ENCODE results near the gene ADAM29.
"Not testable (repeated sequence)": the region's sequence is repeated elsewhere in the genome, so short reads cannot be mapped to it uniquely, and the experiment has no call there.

ADAM29 gene

DNA sequence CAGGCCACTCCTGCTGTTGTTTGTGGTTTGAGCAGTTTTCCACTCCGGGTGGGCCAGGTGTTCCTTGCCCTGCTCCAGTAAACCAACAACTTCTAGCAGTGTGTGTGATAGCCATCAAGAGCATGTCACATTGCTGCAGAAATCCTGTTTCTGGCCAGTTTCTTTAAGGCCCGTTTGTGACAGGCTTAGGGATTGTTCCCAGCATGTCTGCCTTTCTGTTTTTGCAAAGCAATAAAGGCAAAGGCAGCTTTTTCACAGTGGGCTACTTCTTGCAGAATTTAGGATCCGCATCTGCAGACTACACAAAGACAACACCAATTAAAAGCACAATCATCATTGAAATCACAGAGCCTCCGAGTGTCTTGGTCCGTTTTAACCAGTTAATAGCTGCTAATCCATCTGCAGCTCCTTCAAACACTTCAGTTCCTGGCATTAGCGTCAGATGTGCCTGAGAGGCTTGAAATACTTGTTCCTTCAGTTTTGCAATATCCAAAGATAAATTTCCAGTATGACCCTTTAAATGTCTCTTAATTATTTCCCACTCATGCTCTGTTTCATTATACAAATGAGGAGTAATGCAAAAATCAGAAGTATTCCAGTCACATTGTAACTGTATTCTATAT, 65.1 kb downstream of the ADAM29 start:
- CTCF ChIA-PET, result interaction anchor here (0.7 kb wide), 1 partner anchor 625 kb away, joined by 3 read pairs; no protein-coding TSS in a partner anchor
- POLR2A ChIA-PET (ENCODE audit: low non-redundant PET), result no interaction called here
- DNase-seq (ENCODE audit: low spot score), result no peak

GRCh38 chr4:174983870-174984269, 65.7 kb downstream of the ADAM29 start:
- POLR2A ChIA-PET (ENCODE audit: low non-redundant PET); H3K27ac ChIP-seq; DNase-seq (ENCODE audit: low spot score); CTCF ChIA-PET: not testable (repeated sequence)

More for the DNA sequence above, 65.1 kb downstream of the ADAM29 start:
- no peak for TF ChIP-seq CTCF (conservative IDR thresholded peaks at IDR 0.05; ENCODE audit: low read depth)
- H3K27ac ChIP-seq, result no peak overlapping the region

GRCh38 chr4:174989791-174990190, 71.6 kb downstream of the ADAM29 start:
- ChIA-PET POLR2A (ENCODE audit: low non-redundant PET) (no interaction called here), CTCF (no interaction called here)
- no peak for DNase-seq (ENCODE audit: low spot score)
- no peak overlapping the region for H3K27ac ChIP-seq
- no peak for TF ChIP-seq CTCF (conservative IDR thresholded peaks at IDR 0.05; ENCODE audit: low read depth)

GRCh38 chr4:174993916-174994315, 75.8 kb downstream of the ADAM29 start:
- DNase-seq (ENCODE audit: low spot score), result no peak
- no peak overlapping the region for H3K27ac ChIP-seq
- CTCF ChIA-PET, result no interaction called here
- no peak for TF ChIP-seq CTCF (conservative IDR thresholded peaks at IDR 0.05; ENCODE audit: low read depth)
- POLR2A ChIA-PET (ENCODE audit: low non-redundant PET), result no interaction called here

GRCh38 chr4:174996079-174996478, 77.9 kb downstream of the ADAM29 start:
- TF ChIP-seq CTCF (conservative IDR thresholded peaks at IDR 0.05; ENCODE audit: low read depth), result no peak
- POLR2A ChIA-PET (ENCODE audit: low non-redundant PET), result no interaction called here
- DNase-seq (ENCODE audit: low spot score), result no peak

GRCh38 chr4:174999407-174999806, 81.2 kb downstream of the ADAM29 start:
- TF ChIP-seq CTCF (conservative IDR thresholded peaks at IDR 0.05; ENCODE audit: low read depth), result no peak
- CTCF ChIA-PET, result interaction anchor here (0.7 kb wide), 1 partner anchor 10 kb away, joined by 4 read pairs; no protein-coding TSS in a partner anchor
- no peak overlapping the region for H3K27ac ChIP-seq
- POLR2A ChIA-PET (ENCODE audit: low non-redundant PET), result no interaction called here
- DNase-seq (ENCODE audit: low spot score), result no peak

More at GRCh38 chr4:174996079-174996478, 77.9 kb downstream of the ADAM29 start:
- no peak overlapping the region for H3K27ac ChIP-seq
- CTCF ChIA-PET, result no interaction called here

- ChIA-PET POLR2A (ENCODE audit: low non-redundant PET) (no interaction called here), CTCF (no interaction called here)
- H3K27ac ChIP-seq, result no peak overlapping the region
- TF ChIP-seq CTCF (conservative IDR thresholded peaks at IDR 0.05; ENCODE audit: low read depth), result no peak
- DNase-seq (ENCODE audit: low spot score), result no peak
These were observed 99.6 kb downstream of the ADAM29 start for GRCh38 chr4:175017751-175018150.

DNA sequence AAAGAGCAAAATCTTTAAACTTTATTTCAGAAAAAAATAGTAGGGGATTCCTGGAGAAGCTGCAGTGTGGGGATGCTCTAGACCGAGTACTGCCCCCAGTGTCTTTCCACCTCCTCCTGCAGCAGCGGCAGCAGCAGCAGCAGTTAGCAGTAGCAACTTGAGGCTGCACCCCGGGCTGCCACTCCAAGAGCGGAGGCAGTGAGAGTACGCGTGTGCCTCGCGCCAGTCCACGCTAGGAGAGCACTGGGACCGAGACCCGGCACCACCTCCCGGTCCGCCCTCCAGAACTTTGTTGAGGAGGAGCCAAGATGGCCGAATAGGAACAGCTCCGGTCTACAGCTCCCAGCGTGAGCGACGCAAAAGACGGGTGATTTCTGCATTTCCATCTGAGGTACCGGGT, 101.3 kb downstream of the ADAM29 start:
- DNase-seq (ENCODE audit: low spot score); POLR2A ChIA-PET (ENCODE audit: low non-redundant PET); CTCF ChIA-PET; H3K27ac ChIP-seq: not testable (repeated sequence)
